GM18951 (cell line): ENCODE data around the gene CDHR3.

Experiments used
- POLR2A ChIP-seq: IDR thresholded peaks from 4 replicates; pipeline ENCODE4 v1.6.1; 2011; ENCODE audit warnings: mild to moderate bottlenecking; ENCODE audit not compliant: insufficient read length, insufficient read depth; ENCODE audit errors: extremely low read depth
- in situ Hi-C: fragments of 300-500 bp; cut with MboI; formaldehyde crosslinking; loops from one replicate; pipeline ENCODE4 v1.12.0; 2022; ENCODE audit warnings: low sequenced_read_pairs, mixed read lengths, inconsistent platforms; ENCODE audit not compliant: unreplicated experiment

CDHR3 gene

GRCh38 chr7:106016331-106016730, 53.3 kb downstream of the CDHR3 start:
- in situ Hi-C loops, result loop anchor here (25.0 kb wide), 1 partner anchor 254 kb away; no protein-coding TSS in a partner anchor
- TF ChIP-seq POLR2A, result no peak

- TF ChIP-seq POLR2A, result no peak
These were observed 54.6 kb downstream of the CDHR3 start for GRCh38 chr7:106017657-106018056.

GRCh38 chr7:106018566-106019469, 55.8 kb downstream of the CDHR3 start:
- TF ChIP-seq POLR2A, result no peak
- in situ Hi-C loops, result loop anchor here (25.0 kb wide), 1 partner anchor 257 kb away; no protein-coding TSS in a partner anchor

More at GRCh38 chr7:106017657-106018056, 54.6 kb downstream of the CDHR3 start:
- in situ Hi-C loops, result loop anchor here (25.0 kb wide), 1 partner anchor 255 kb away; no protein-coding TSS in a partner anchor

- no peak for TF ChIP-seq POLR2A
- in situ Hi-C loops, result loop anchor here (25.0 kb wide), 1 partner anchor 257 kb away; no protein-coding TSS in a partner anchor
These were observed 56.4 kb downstream of the CDHR3 start for GRCh38 chr7:106019470-106019820.

GRCh38 chr7:106021151-106022067, 58.3 kb downstream of the CDHR3 start:
- in situ Hi-C loops, result loop anchor here (25.0 kb wide), 1 partner anchor 259 kb away; no protein-coding TSS in a partner anchor
- no peak for TF ChIP-seq POLR2A

GRCh38 chr7:106022193-106022821, 59.2 kb downstream of the CDHR3 start:
- TF ChIP-seq POLR2A, result no peak
- in situ Hi-C loops, result loop anchor here (25.0 kb wide), 1 partner anchor 260 kb away; no protein-coding TSS in a partner anchor

- no peak for TF ChIP-seq POLR2A
- in situ Hi-C loops, result loop anchor here (25.0 kb wide), 1 partner anchor 261 kb away; no protein-coding TSS in a partner anchor
These were observed 60.6 kb downstream of the CDHR3 start for GRCh38 chr7:106023369-106024322.

GRCh38 chr7:106026101-106026500, 63.0 kb downstream of the CDHR3 start:
- in situ Hi-C loops, result no loop called here
- TF ChIP-seq POLR2A, result no peak

GRCh38 chr7:106029451-106029850, 66.4 kb downstream of the CDHR3 start:
- TF ChIP-seq POLR2A, result no peak
- in situ Hi-C loops, result no loop called here

GRCh38 chr7:106029941-106030340, 66.9 kb downstream of the CDHR3 start:
- in situ Hi-C loops, result no loop called here
- TF ChIP-seq POLR2A, result no peak

- in situ Hi-C loops, result no loop called here
- no peak for TF ChIP-seq POLR2A
These were observed 68.4 kb downstream of the CDHR3 start for GRCh38 chr7:106031300-106032035.
